Ishikawa (cell line): Measurements from ENCODE around the gene FXYD3.

Experiments used
- CREB1 ChIP-seq: IDR thresholded peaks from 2 replicates; pipeline ENCODE4 v1.6.1; 2012; ENCODE audit warnings: low read depth
- FOXM1 ChIP-seq: IDR thresholded peaks from 2 replicates; pipeline ENCODE4 v1.6.1; 2012; ENCODE audit warnings: low read depth, borderline replicate concordance
- YY1 ChIP-seq: IDR thresholded peaks from 2 replicates; pipeline ENCODE4 v1.6.1; 2012; ENCODE audit warnings: low read depth

- no peak for TF ChIP-seq YY1
- TF ChIP-seq FOXM1: no peak
- TF ChIP-seq CREB1: no peak
Measured at GRCh38 chr19:35115177-35115951, at the start of gene FXYD3.
